Bronchial epithelial cell (primary cell): Measurements from ENCODE around the gene PTPRT. TPM values are rescaled to one million over a fixed set of nuclear protein-coding genes. Genes with fewer than 3 reads are reported as not detected.
A peak's percentile ranks its signal among the peaks of the same experiment; 100 is the strongest.

Source experiments
- DNase-seq: peaks from one replicate; pipeline ENCODE4 v3.0.0-alpha.2; 2010; ENCODE audit warnings: low read depth
- FAIRE-seq: peaks from 2 replicates; lab custom pipeline; 2011; peaks lifted over from hg19 to GRCh38; lab: Jason Lieb, UNC
- H3K27me3 ChIP-seq: 2 replicates; pipeline ENCODE4 v1.5.1; 2011; ENCODE audit warnings: low read length; ENCODE audit not compliant: control insufficient read depth, insufficient read depth
- H3K36me3 ChIP-seq: 2 replicates; pipeline ENCODE4 v1.5.1; 2011; ENCODE audit warnings: low read length; ENCODE audit not compliant: control insufficient read depth, insufficient read depth
- H3K4me3 ChIP-seq: 2 replicates; pipeline ENCODE4 v1.5.1; 2011; ENCODE audit warnings: mild to moderate bottlenecking, low read depth, low read length, control low read depth
- total RNA-seq: library from RNA; depleted of rRNA; stranded (reverse); fragments of >200 nt; gene quantifications from 2 replicates; pipeline ENCODE4 v1.2.1, GENCODE V29; 2014
- TF ChIP-seq, protein P1 (sequence below): IDR thresholded peaks from 2 replicates; pipeline ENCODE4 v1.5.1; 2011; ENCODE audit warnings: mild to moderate bottlenecking, moderate library complexity, low read length, control low read depth, inconsistent platforms; ENCODE audit not compliant: insufficient read depth, severe bottlenecking

Gene PTPRT
- total RNA-seq, 1 donor from 2014 or later, result not detected

DNA sequence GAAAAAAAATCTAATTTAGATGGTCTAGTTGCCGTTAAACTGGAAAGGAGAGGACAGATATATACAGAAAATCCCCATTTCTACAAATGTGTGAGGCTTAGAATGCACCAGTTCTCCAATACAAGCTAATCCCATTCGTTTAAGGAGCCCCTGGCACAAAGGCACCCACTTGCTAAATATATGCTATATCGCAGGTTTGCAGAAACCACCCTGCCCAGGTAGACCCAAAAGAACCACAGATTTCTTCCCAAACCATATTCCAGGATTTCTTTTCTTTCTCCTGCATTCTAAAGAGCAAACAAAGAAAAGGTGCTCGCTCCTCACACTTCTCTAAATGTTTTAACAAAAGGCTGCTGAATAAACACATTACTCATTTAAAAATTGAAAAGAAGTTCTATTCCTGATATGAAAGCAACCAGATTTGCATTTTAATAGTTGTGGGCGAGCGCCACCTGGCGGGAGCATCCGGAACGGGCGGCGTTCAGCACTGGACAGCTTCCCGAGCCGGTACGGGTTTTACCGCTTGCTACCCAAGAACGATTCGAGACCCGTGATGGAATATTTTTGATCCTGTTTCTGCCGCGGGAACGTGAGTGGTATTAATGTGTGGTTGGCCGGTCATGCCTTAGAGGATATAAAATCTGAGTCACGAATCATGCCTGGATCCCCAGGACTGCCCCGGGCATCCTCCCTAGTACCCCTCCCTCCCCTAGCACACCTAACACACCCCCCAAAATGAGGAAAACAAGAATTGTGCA, 2.1 kb downstream of the PTPRT start:
- FAIRE-seq, result no peak
- Histone ChIP-seq H3K27me3 (peaks cover 11% of the 10 kb centered on the region), H3K36me3 (no peaks in the 10 kb centered on the region), H3K4me3 (no peak overlapping the region)
- TF ChIP-seq, protein P1, sequence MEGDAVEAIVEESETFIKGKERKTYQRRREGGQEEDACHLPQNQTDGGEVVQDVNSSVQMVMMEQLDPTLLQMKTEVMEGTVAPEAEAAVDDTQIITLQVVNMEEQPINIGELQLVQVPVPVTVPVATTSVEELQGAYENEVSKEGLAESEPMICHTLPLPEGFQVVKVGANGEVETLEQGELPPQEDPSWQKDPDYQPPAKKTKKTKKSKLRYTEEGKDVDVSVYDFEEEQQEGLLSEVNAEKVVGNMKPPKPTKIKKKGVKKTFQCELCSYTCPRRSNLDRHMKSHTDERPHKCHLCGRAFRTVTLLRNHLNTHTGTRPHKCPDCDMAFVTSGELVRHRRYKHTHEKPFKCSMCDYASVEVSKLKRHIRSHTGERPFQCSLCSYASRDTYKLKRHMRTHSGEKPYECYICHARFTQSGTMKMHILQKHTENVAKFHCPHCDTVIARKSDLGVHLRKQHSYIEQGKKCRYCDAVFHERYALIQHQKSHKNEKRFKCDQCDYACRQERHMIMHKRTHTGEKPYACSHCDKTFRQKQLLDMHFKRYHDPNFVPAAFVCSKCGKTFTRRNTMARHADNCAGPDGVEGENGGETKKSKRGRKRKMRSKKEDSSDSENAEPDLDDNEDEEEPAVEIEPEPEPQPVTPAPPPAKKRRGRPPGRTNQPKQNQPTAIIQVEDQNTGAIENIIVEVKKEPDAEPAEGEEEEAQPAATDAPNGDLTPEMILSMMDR, result peak; percentile 83
- DNase-seq, result peak; percentile 36

DNA sequence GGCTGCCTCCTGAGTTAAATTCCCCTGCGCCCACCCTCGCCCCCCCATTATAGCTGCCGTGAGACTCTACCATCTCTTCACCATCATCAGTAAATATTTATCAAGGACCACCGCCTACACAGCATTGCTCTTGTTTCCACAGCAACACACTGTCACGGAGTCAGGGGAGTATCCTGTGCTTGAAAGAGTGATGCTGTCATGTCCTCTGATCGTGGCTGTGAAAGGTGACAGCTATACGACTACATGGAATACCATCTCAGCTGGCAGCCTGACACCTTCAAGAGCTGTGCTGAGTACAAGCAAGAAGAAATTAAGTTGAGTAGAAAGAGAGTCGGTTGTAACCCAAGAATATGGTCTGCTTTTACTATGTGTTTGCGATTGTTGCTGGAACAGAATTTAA, 3.4 kb downstream of the PTPRT start:
- peaks cover 11% of the 10 kb centered on the region for H3K27me3 ChIP-seq
- TF ChIP-seq, protein P1, result no peak

DNA sequence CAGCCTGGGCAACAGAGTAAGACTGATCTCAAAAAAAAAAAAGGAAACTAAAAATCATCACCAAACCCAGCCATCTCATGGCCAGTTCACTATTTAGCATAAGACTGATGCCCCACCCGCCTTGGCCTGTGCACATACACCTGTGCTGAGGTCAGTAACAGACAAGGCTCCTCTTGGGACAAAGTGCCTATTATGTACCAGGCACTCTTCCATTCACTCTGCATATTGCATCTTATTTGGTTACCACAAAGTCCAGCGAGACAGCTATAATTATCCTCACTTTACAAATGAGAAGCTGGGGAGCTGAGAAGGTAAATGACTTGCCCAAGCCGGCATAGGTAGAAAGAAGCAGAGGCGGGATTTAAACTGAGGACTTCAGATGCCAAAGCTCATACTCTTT, 3.8 kb downstream of the PTPRT start:
- Histone ChIP-seq H3K27me3 (peaks cover 11% of the 10 kb centered on the region), H3K4me3 (no peak overlapping the region), H3K36me3 (no peaks in the 10 kb centered on the region)
- FAIRE-seq (no peak), DNase-seq (no peak)
- TF ChIP-seq, protein P1, result no peak

More for the DNA sequence above, 3.4 kb downstream of the PTPRT start:
- H3K36me3 ChIP-seq, result no peaks in the 10 kb centered on the region
- DNase-seq (no peak), FAIRE-seq (no peak)
- H3K4me3 ChIP-seq, result no peak overlapping the region

DNA sequence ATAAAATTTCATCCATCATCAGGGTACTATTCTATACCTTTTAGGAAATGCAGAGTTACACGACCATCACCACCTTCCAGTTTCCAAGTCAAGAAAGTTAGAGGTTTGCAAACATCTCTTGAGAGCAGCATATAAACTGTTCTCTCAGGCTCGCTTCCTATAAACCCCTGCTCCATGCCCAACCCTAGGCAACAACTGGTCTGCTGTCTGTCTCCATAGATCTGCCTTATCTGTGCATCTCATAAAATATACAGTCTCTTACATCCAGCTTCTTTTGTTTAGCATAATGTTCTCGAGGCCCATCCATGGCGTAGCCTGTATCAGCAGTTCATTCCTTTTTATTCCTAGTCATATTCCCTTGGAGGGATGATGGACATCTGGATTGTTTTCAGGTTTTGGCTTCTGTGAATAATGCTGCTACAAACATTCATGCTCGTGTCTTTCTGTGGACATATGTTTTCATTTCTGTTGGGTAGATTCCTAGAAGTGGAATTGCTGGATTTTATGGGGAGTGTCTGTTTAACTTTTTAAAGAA, 6.1 kb downstream of the PTPRT start:
- DNase-seq (no peak), FAIRE-seq (no peak)
- no peak overlapping the region for H3K4me3 ChIP-seq
- TF ChIP-seq, protein P1, result no peak
- H3K36me3 ChIP-seq, result no peaks in the 10 kb centered on the region
- peaks cover 7% of the 10 kb centered on the region for H3K27me3 ChIP-seq

DNA sequence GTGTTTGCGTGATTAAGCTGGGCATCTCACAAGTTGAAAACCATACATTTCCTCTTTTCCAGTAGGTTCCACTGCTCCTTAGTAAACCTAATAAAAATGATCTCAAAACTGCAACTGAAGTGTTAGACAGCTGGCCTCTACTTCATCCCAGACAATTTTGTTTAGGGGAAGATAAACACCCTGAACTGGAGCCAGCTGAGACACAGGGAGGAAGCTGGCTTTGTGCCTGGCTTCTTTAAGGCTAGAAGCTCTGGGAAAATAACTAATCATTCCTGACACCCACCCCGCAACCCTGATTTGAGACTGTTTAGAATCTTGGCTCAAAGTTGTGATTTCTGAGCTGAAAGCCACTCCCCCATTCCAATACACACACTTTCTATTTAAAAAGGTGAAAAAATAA, 11.6 kb downstream of the PTPRT start:
- H3K27me3 ChIP-seq, result no peaks in the 10 kb centered on the region
- no peak for FAIRE-seq

More for the DNA sequence above, 11.6 kb downstream of the PTPRT start:
- Histone ChIP-seq H3K36me3 (no peaks in the 10 kb centered on the region), H3K4me3 (no peak overlapping the region)
- DNase-seq, result no peak
- TF ChIP-seq, protein P1, result no peak
